NCI-H1105 treated with DMSO at 0.1 percent for 48 hours (cell line): Measurements from ENCODE around the gene RFX7.
A peak's percentile ranks its signal among the peaks of the same experiment; 100 is the strongest.
"Not testable (repeated sequence)": the region's sequence is repeated elsewhere in the genome, so short reads cannot be mapped to it uniquely, and the experiment has no call there.

Experiments used
- DNase-seq: peaks from one replicate; lab custom pipeline; 2025; lab: John Stamatoyannopoulos, UW

The RFX7 gene

DNA sequence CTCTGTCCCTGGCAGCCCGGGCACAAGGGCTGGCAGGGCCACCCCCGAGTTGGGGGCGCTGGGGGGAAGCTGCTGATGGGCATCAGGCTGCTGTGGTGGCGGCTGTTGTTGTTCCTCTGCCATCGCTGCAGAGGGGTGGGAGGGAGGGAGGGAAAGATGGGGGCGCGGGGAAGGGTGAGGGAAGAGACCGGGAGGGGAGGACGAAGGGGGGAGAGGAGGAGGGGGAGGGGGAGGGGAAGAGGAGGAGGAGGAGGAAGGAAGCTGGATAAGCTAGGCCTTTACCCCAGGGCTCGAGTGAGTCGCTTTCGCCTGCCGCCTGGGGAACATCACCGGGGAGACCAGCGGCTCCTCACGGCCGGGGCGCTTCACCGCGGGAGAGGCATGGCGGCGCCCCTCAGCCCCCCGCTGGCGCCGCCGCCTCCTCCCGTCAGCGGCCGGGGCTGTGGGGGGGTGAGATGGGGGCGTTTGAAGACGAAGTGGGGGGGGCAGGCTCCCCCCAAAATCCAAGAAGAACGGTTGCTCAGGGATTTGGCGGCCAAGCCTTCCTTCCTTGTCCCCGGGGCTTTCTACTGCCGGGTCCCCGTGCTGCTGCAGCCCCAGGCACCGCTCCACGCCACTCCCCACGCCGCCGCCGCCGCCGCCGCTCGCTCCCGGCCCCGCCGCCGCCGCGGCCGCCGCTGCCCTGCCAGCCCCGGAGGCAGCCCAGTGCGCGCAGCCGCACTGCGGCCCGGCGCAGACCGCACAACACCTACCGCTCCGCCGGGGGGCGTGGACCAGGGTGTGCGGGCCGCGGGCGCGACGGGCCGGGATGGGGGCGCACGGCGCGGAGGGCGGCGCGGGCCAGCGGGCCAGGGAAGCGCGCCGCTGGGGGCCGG lies at the start of gene RFX7:
RFX7 (minus strand) TSS at position 717 of the 875 bp plus-strand sequence; CDS start at position 123, 594 bp downstream.
- peak; percentile 49 for DNase-seq

DNA sequence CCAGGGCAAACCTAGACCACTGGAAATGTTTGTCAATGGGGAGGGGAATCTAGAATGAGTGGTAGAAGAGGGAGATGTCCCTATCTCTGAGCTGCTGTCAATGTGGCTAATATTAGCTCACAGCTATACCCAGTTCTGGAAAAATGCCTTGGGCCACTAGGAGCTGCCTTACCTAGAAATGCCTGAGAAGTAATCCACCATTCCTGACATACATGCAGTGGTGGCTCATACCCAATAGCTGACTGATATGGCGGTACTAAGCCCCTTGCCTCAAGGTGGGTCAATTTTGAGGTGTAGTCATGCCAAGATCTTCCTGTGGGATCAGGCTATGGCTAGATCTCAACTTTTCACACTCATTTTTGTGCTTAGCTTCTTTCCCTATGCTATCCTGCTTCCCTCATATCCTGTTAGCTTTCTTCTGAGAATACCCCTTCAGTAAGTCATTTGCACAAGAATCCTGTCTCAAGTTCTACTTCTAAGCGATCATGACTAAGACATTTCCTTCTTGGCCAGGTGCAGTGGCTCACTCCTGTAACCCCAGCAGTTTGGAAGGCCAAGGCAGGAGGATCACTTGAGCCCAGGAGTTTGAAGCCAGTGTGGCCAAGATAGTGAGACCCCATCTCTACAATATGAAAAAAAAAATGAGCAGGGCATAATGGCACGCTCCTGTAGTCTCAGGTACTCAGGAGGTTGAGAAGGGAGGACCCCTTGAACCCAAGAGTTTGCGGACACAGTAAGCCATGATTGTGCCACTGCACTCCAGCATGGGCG lies 49.1 kb upstream of the RFX7 start:
- DNase-seq = no peak

DNA sequence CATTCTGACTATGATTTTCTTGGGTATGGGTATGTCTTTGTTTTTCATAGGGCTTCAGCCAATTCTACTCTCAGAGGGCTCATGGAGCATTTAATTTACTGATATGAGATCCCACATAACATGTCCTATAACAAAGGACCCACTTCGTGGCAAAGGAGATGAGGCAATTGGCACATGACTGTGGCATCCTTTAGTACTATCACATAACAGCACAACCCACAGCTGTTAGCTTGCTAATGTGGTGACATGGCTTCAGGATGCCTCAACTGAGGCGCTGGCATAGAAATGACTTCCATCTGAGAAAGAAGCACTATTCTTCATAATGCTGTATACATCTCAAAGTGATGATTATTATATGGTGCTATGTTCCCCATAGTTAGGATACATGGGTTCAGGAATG lies 48.1 kb upstream of the RFX7 start:
- no peak for DNase-seq

DNA sequence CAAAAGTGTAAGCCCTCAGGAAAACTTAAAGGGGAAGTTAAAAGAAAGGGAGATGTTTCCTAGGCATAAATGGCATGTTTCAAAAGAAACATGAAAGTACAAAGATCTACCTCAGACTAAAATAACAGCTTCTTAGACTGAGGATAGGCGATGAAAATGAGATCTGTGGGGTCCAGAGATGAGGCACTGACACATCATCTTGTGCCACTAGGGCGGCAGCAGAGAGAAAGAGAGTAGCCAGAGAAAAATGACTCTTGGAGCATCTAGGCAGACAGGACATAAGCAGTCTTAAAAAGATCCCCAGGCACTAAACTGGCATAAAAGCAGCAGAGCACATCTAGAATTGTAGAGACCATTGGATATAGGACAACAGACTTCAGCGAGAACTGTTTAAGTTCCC lies 42.5 kb upstream of the RFX7 start:
- DNase-seq = no peak

DNA sequence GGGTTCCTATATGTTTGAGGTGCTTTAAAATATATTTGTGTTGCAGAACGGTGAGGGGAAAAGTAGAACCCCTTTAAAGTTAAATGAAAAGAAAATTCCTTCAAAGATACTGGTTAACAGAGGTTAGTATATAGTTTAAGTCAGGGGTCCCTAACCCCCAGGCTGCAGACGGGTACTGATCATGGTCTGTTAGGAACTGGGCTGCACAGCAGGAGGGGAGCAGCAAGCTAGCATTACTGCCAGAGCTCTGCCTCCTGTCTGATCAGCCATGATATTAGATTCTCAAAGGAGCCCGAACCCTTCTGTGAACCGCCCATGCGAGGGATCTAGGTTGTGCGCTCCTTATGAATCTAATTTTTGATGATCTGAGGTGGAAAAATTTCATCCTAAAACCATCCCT lies 37.5 kb upstream of the RFX7 start:
- DNase-seq = no peak

DNA sequence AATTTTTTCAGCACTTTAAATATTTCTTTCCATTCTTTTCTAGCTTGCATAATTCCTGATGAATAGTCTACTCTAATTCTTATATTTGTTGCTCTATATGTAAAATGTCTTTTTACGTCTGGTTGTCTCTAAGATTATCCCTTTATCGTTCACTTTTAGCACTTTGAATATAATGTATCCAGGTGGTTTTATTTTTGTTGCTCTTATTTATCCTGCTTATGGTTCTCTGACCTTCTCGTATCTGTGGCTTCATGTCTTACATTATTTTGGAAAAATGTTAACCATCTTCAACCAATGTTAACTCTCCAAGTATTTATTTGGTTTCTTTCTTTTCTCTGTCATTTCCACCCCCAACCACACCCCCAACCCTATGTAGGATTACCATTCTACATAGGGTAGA lies 30.0 kb upstream of the RFX7 start:
- no peak for DNase-seq

DNA sequence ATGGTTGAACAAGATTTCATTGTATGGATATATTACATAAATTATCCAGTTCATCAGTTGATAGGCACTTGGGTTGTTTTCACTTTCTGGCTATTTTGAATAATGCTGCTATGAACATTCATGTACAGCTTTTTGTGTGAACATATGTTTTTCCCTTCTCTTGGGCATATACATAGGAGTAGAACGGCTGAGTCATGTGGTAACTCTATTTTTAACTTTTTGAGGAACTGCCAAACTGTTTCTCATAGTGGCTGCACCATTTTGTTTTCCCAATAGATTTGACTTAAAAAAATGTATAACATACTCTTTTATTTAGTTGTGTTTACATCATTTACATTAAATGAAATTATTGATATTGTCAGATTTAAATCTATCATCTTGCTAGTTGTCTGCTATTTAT lies 28.8 kb upstream of the RFX7 start:
- DNase-seq = no peak

DNA sequence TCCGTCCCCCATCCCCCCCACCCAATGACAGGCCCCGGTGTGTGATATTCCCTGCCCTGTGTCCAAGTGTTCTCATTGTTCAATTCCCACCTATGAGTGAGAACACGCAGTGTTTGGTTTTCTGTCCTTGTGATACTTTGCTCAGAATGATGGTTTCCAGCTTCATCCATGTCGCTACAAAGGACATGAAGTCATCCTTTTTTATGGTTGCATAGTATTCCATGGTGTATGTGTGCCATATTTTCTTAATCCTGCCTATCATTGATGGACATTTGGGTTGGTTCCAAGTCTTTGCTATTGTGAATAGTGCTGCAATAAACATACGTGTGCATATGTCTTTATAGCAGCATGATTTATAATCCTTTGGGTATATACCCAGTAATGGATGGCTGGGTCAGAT lies 22.8 kb upstream of the RFX7 start:
- not testable (repeated sequence) for DNase-seq

DNA sequence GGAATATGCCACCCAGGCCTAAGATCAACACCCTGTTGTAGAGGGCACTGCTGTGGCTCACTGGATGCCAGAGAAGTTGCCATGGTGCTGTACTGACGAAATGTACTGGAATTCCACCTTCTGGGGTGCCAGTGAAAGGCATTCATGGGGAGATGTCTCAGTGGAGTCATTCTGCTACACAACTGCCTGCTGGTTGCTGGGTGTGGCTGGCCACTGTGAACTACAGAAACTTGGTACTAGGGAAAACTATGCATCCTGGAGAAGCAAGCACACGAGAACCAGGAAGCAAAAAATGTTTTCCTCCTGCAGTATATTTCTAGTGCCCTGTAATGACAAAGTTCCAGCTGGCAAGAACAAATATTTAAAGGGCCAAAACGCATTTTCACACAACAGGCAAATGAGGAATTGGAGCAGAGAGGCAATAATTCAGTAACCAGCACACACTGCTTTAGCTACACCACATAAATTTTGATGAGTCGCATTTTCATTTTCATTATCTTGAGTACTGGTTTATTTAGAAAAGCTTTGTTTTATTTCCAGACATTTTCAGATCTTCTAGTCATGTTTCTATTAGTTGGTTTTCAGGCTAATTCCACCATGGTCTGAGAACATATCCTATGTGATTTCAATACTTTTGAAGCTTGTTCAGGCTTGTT lies 18.3 kb upstream of the RFX7 start:
- DNase-seq = no peak

DNA sequence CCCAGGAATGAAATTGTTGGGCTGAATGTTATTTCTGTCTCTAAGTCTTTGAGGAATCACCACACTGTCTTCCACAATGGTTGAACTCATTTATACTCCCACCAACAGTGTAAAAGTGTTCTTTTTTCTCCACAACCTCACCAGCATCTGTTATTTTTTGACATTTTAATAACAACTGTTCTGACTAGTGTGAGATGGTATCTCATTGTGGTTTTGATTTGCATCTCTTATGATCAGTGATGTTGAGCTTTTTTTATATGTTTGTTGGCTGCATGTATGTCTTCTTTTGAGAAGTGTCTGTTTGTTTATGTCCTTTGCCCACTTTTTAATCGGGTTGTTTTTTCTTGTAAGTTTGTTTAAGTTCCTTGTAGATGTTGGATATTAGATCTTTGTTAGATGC lies 13.6 kb upstream of the RFX7 start:
- not testable (repeated sequence) for DNase-seq

DNA sequence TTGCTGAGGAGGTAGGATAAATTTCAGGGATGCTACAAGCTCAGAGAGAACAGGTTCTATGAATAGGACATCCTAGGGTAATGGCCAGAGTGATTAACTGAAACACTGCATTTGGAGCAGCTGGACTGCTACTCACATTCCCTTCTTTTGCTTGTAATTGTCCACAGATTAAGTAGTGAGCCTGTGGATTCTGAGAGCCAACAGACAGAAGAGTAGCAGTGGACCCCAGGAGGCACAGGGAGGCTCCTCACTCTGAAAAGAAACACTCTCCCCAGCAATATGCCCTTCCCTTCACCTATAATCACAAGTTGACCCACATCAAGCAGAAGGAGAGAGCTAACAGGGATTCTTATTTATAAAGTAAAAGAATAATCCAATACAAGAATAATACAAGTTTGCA lies 10.6 kb upstream of the RFX7 start:
- no peak for DNase-seq

DNA sequence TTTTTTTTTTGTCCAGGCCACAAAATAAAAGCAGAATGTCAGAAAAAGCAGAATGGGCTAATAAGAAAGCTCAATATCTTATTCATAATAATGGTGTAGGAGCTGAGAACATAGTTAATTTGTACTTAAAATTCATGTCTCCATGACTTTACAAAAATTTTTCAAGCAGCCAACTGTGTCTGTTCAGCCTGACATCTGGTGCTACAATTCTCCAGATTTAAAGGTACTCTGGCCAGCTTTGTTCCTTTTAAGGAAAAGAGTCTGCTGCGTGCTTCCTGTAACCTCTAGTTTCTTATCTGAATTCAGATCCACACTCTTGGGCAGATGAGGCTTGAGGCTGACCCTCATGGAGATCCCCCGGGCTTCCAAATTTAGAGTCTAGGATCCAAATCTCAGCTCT lies 8.7 kb upstream of the RFX7 start:
- no peak for DNase-seq

DNA sequence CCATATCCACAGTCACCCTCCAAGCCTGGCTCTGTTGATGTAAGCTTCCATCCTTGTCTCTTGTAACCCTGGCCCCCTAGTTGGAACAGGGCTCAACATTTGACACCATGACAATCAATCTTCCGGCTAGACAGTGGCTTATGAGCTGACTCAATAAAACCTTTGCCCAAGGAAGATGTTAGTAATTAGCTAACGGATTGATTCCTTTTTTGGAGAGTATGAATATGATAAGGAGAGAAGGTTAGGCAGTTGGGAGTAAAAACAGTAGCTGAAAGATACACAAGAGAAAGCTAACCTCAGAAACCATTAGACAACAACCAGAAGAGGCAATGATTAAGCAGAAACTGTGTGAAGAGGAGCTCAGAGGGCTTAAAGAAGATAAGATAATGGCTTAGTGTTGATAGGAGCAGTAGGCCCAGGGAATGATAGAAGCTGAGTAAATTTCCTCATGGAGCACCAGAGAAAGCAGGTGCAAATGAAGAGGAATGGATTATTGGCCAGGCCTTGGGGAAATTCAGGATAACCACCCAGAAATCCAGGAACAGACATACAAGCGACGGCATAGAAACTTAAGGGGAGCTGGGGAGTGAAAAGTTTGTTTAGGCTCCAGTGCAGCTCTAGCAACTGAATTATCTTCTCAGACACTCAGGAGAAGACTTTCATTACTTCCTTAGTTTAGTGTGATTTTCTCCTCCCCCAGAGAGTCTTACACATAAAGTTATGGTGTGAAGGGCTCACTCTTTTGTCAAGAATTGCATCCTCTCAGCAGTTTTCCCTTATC lies 7.8 kb upstream of the RFX7 start:
- no peak for DNase-seq

DNA sequence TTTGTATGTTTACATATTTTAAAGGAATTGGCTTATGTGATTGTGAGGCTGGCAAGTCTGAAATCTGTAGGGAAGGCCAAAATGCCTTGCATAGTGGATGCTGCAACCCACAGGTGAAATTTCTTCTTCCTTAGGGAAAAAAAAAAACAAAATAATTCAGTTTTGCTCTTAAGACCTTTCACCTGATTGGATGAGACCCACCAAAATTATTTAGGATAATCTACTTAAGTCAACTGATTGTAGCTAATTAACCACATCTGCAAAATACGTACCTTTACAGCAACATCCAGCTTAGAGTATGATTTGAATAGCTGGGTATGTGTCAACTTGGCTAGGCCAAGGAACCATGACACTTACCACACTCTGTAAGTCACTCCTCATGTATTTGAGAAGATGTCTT lies 6.9 kb upstream of the RFX7 start:
- no peak for DNase-seq

DNA sequence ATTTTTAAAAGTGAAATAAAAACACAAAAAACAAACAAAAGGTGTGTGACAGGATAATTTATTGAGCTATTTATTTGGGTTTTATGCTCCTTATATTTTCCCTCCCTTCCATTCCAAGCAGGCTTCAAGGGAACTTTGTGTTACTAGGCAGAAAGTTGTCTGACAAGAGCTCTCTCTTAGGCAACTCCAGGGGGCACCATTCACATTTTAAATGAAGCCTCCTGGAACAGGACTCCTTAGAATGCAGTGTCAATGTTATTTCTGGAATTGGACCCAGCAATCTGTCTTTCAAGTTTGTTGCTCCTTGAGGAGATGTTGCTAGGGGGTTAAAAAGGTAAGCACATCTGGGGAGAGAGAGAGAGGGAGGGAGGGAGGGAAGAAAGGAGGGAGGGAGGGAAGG lies 5.4 kb upstream of the RFX7 start:
- DNase-seq = no peak

DNA sequence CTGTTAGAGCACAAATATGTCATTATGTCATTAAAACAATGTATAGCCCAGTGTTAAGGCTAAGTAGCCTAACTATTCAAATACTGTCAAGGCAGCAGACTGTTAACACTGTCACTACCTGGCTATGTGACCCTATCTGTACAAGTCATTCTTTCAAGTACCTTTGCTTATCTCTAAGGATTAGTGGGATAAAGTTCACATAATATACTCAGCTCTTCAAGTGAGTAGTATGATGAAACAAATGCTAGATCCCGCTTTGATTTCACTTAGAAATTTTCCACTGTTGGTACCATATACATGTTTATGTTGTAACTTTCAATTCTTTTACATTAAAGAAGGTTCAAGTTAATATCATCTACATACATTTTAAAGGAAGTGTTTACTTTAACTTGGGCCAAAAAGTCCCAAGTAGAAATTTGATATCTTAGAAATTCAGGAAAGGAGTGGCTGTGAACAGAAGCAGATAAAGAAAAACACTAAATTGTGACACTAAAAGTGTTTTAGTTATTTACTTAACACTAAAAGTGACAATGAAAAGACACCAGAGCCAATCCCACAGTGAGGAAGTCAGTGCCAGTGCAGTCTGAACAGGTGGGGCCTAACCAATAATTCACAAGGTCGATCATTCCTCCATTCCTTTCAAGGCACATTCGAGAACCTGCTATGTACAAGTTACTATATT lies 4.8 kb upstream of the RFX7 start:
- no peak for DNase-seq

DNA sequence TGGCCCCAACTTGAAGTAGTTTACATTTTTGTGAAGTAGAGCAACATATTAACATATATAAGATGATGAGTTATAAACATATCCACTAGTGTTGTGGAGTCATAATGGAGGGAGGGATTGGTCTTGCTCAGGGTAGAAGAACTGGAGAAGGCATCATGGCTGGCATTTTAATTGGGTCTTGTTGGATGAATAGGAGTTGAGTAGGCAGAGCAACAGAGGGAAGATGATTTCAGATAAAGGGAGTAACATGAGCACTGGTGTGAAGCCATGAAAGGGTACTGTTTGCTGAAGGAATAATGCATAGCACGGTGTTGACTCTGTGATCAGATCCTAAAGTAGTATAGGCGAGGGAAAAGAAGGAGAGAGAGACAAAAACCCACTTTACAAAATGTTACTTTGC lies 3.6 kb upstream of the RFX7 start:
- DNase-seq = no peak

DNA sequence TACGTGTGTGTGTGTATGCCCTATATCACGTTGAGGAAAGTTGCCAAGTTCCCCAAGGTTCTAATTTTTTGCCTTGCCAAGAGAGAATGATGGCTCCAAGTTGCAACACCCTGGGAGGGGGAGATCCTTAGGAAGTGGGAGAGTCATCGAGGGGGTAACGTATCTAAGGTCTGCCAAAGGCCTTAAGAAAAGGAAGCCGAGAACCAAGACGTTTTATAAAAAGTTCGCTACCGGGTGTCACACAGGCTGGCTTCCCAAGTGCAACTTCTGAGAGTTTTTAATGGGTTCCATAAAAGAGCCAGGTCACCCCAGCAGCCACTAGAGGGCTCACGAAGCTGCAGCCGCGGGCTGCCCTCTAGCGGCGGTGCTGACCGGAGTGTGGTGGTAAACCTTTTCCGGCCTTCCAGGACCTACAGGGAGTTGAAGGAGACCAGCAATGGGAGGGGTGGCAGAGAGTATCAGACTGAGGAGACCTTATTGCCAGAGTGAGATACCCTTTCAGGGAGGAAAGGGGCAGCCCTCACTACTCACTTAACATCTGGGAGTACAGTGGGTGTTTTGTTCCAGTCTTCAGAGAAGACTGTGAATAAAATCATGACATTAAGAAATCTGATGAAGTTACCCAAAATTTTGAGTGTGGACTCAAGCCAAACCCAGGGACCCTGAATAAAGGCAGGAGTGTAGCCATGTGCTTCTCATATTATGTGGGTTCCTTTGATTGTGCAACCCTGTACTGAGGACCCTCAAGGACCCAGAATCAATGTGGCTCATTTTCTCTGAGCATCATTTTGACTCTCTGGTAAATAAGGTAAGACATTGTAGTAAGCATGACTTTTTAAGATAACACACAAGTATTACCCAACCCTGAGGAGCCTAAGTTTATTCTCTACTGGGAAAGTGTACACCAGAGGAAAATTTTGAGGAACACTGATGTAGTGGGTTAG lies 2.5 kb upstream of the RFX7 start:
- peak; percentile 74 for DNase-seq

DNA sequence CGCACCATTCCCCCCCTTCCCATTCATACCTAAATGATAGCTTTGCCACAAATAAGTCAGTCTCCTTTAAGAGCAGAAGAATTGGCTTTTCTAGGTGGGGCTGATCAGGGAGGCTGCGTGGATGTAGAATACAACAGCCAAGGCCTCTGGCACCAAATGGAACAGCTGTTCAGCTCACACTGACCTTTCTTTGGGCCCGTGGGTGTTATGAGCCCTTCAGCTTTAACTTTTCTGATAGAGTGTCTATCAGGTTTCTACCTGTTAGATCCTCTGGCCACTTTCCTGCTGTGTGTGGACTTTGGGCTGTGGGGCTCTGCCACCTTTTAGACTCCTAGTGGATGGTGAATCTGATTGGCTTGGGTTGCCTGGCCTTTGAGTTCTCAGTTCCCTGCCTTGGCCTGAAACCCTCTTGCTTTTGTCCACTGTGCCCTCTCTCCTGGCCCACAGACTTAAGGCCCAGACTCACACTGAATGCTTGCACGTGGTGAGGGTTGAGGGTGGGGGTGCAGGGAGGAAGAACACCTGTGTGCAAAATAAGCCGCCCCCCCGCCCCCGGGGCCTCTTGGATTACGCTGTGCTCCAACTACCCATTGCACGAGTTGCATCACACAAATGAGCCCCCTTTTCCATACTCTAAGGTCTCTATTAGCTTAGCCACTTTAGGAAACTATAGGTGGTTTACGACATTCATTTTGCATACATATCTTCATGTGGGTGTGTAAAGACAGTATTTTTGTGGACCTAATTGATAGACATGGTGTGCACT lies 1.3 kb upstream of the RFX7 start:
- DNase-seq = no peak
